KG1 (cell line): ENCODE results near the gene ELMO1.

Source experiments
- DNase-seq: peaks from one replicate; lab custom pipeline; 2025; lab: John Stamatoyannopoulos, UW

The ELMO1 gene

GRCh38 chr7:37471619-37472018, 23.0 kb upstream of the ELMO1 start:
- DNase-seq, result no peak

GRCh38 chr7:37467002-37467401, 18.3 kb upstream of the ELMO1 start:
- DNase-seq, result no peak

GRCh38 chr7:37462138-37462537, 13.5 kb upstream of the ELMO1 start:
- DNase-seq, result peak; percentile 13

GRCh38 chr7:37455081-37455480, 6.4 kb upstream of the ELMO1 start:
- no peak for DNase-seq

- no peak for DNase-seq
These were observed 3.7 kb upstream of the ELMO1 start for GRCh38 chr7:37452346-37452745.

GRCh38 chr7:37450035-37450434, 1.4 kb upstream of the ELMO1 start:
- DNase-seq, result no peak

- no peak for DNase-seq
These were observed 957 bp upstream of the ELMO1 start for GRCh38 chr7:37449621-37450020.

- no peak for DNase-seq
These were observed 541 bp downstream of the ELMO1 start for GRCh38 chr7:37448011-37448635.

- no peak for DNase-seq
These were observed 2.3 kb downstream of the ELMO1 start for GRCh38 chr7:37446371-37446770.

- no peak for DNase-seq
These were observed 2.9 kb downstream of the ELMO1 start for GRCh38 chr7:37445790-37446189.

- DNase-seq, result no peak
These were observed 3.5 kb downstream of the ELMO1 start for GRCh38 chr7:37445064-37445723.

GRCh38 chr7:37443627-37444026, 5.0 kb downstream of the ELMO1 start:
- DNase-seq, result no peak

GRCh38 chr7:37442268-37442667, 6.4 kb downstream of the ELMO1 start:
- no peak for DNase-seq

GRCh38 chr7:37441816-37442215, 6.8 kb downstream of the ELMO1 start:
- no peak for DNase-seq

- DNase-seq, result no peak
These were observed 7.3 kb downstream of the ELMO1 start for GRCh38 chr7:37441386-37441760.

GRCh38 chr7:37440738-37441385, 7.8 kb downstream of the ELMO1 start:
- DNase-seq, result peak; percentile 61

GRCh38 chr7:37439653-37440026, 9.0 kb downstream of the ELMO1 start:
- no peak for DNase-seq

GRCh38 chr7:37438906-37439652, 9.6 kb downstream of the ELMO1 start:
- DNase-seq, result no peak

GRCh38 chr7:37435156-37435855, 13.4 kb downstream of the ELMO1 start:
- no peak for DNase-seq

GRCh38 chr7:37434529-37434928, 14.1 kb downstream of the ELMO1 start:
- no peak for DNase-seq

- no peak for DNase-seq
These were observed 15.5 kb downstream of the ELMO1 start for GRCh38 chr7:37433166-37433565.

- no peak for DNase-seq
These were observed 16.3 kb downstream of the ELMO1 start for GRCh38 chr7:37432281-37432920.
